HCT116 (cell line): ENCODE results near the gene HLCS. TPM values are rescaled to one million over a fixed set of nuclear protein-coding genes. Genes with fewer than 3 reads are reported as not detected.

Experiments
- ATAC-seq: fragments of 200-7000 bp; cut with Tn5 transposase; 2 replicates; pipeline ENCODE4 v1.9.1; 2020; ENCODE audit warnings: mild to moderate bottlenecking, moderate library complexity
- BruUV-seq: library from RNA; stranded (reverse); fragments of 400-500 nt; replicated peaks from 2 replicates; lab custom pipeline; 2021; lab: Mats Ljungman, UMichigan
- CTCF ChIA-PET: fragments of 300-600 bp; sonication (Branson Sonifier 250); formaldehyde crosslinking; loops from one replicate; lab custom pipeline; 2021; ENCODE audit warnings: antibody characterized with exemption; lab: Charles Lee
- POLR2A ChIA-PET: fragments of 300-600, 350-600 bp; sonication (Branson Sonifier 250); formaldehyde crosslinking; loops from one replicate; lab custom pipeline; 2021; ENCODE audit warnings: antibody characterized with exemption; lab: Charles Lee
- RAD21 ChIA-PET, 2 experiments: fragments of 300-600 bp; sonication (Branson Sonifier 250); formaldehyde crosslinking; loops; one replicate each; lab custom pipeline; 2023; ENCODE audit warnings: low total read pairs in 2 of 2; ENCODE audit not compliant: uncharacterized antibody in 2 of 2, unreplicated experiment in 2 of 2, low non-redundant PET in 1 of 2; lab: Charles Lee
- DNase-seq: peaks from one replicate; pipeline ENCODE4 v3.0.0-alpha.2; 2010; ENCODE audit warnings: low read depth, low spot score
- H2AFZ ChIP-seq: fragments of 200-600 bp; shearing (Covaris generic), sonication (generic); 2 replicates; pipeline ENCODE4 v1.6.1; 2017; ENCODE audit warnings: low read depth, mixed run types, mixed read lengths, antibody characterized with exemption, low read length; ENCODE audit not compliant: poor library complexity, severe bottlenecking
- H3K27ac ChIP-seq: 2 replicates; pipeline ENCODE4 v1.5.1; 2012; ENCODE audit warnings: low read depth, low read length
- H3K27me3 ChIP-seq: fragments of 200-600 bp; sonication (generic); 2 replicates; pipeline ENCODE4 v1.6.1; 2016; ENCODE audit warnings: mixed run types, low read length, mixed read lengths; ENCODE audit not compliant: insufficient read depth
- H3K36me3 ChIP-seq, 2 experiments: fragments of 200-500 bp in 1 of 2; fragments of 200-600 bp in 1 of 2; sonication (Bioruptor generic) in 1 of 2; sonication (generic) in 1 of 2; 2 replicates each; pipeline versions ENCODE4 v1.5.1 to v1.6.1; 2014 to 2016; ENCODE audit warnings: low read length in 2 of 2, inconsistent platforms in 1 of 2, mixed read lengths in 1 of 2, mixed run types in 1 of 2; ENCODE audit not compliant: insufficient read depth in 2 of 2, control insufficient read depth in 1 of 2
- H3K4me1 ChIP-seq, 2 experiments: fragments of 200-600 bp in 1 of 2; sonication (generic) in 1 of 2; 2 replicates each; pipeline versions ENCODE4 v1.5.1 to v1.6.1; 2012 to 2017; ENCODE audit warnings: low read length in 2 of 2, inconsistent platforms in 1 of 2, mild to moderate bottlenecking in 1 of 2, mixed read lengths in 1 of 2, mixed run types in 1 of 2, moderate library complexity in 1 of 2; ENCODE audit not compliant: insufficient read depth in 2 of 2, control insufficient read depth in 1 of 2
- H3K4me2 ChIP-seq: fragments of 200-600 bp; sonication (generic); 2 replicates; pipeline ENCODE4 v1.6.1; 2017; ENCODE audit warnings: mixed run types, low read length, mixed read lengths
- H3K4me3 ChIP-seq, 2 experiments: fragments of 200-600 bp in 1 of 2; sonication (generic) in 1 of 2; replicated peaks in 1 of 2; 2 replicates each; pipeline ENCODE4 v1.5.1; 2011 to 2016; ENCODE audit warnings: low read length in 2 of 2, control low read depth in 1 of 2, low read depth in 1 of 2, mild to moderate bottlenecking in 1 of 2, mixed read lengths in 1 of 2, mixed run types in 1 of 2
- H3K79me2 ChIP-seq: fragments of 200-600 bp; sonication (generic); 2 replicates; pipeline ENCODE4 v1.6.1; 2017; ENCODE audit warnings: mild to moderate bottlenecking, mixed run types, low read length, moderate library complexity, mixed read lengths; ENCODE audit not compliant: insufficient read depth
- H3K9ac ChIP-seq: fragments of 200-600 bp; sonication (generic); 2 replicates; pipeline ENCODE4 v1.6.1; 2016; ENCODE audit warnings: low read length, mixed read lengths
- H3K9me2 ChIP-seq: fragments of 200-600 bp; sonication (generic), shearing (Covaris generic); 2 replicates; pipeline ENCODE4 v1.6.1; 2017; ENCODE audit warnings: mixed run types, mild to moderate bottlenecking, moderate library complexity; ENCODE audit not compliant: insufficient read depth
- H3K9me3 ChIP-seq, 2 experiments: fragments of 200-500 bp in 1 of 2; fragments of 200-600 bp in 1 of 2; sonication (Bioruptor generic) in 1 of 2; sonication (generic) in 1 of 2; 2 replicates each; pipeline ENCODE4 v1.6.1; 2014 to 2017; ENCODE audit warnings: low read length in 2 of 2, mixed read lengths in 2 of 2, inconsistent platforms in 1 of 2, low read depth in 1 of 2, mild to moderate bottlenecking in 1 of 2, mixed run types in 1 of 2, moderate library complexity in 1 of 2; ENCODE audit not compliant: control insufficient read depth in 1 of 2, insufficient read depth in 1 of 2
- H4K20me1 ChIP-seq: fragments of 200-600 bp; sonication (generic), shearing (Covaris generic); 2 replicates; pipeline ENCODE4 v1.6.1; 2017; ENCODE audit warnings: mixed run types, mild to moderate bottlenecking, moderate library complexity; ENCODE audit not compliant: insufficient read depth
- CEBPB ChIP-seq: IDR thresholded peaks from 2 replicates; pipeline ENCODE4 v1.6.1; 2012; ENCODE audit warnings: low read depth
- CTCF ChIP-seq, 3 experiments: fragments of 200-600 bp in 1 of 3; sonication (generic) in 1 of 3; IDR thresholded peaks in 2 of 3; conservative IDR thresholded peaks in 1 of 3; 2 replicates each; pipeline ENCODE4 v1.5.1; 2012 to 2017; ENCODE audit warnings: low read depth in 2 of 3, low read length in 2 of 3, antibody characterized with exemption in 1 of 3, borderline replicate concordance in 1 of 3, control low read depth in 1 of 3, mild to moderate bottlenecking in 1 of 3, mixed read lengths in 1 of 3, mixed run types in 1 of 3, moderate library complexity in 1 of 3; ENCODE audit not compliant: insufficient read depth in 1 of 3
- EGR1 ChIP-seq: IDR thresholded peaks from 2 replicates; pipeline ENCODE4 v1.6.1; 2012; ENCODE audit warnings: low read depth
- ELF1 ChIP-seq: IDR thresholded peaks from 2 replicates; pipeline ENCODE4 v1.6.1; 2012; ENCODE audit warnings: low read depth, borderline replicate concordance
- FOSL1 ChIP-seq: IDR thresholded peaks from 2 replicates; pipeline ENCODE4 v1.6.1; 2012; ENCODE audit warnings: low read depth
- JUND ChIP-seq: IDR thresholded peaks from 2 replicates; pipeline ENCODE4 v1.6.1; 2012
- POLR2AphosphoS5 ChIP-seq: IDR thresholded peaks from 2 replicates; pipeline ENCODE4 v1.6.1; 2011; ENCODE audit warnings: mild to moderate bottlenecking, low read depth, low read length, moderate library complexity
- RAD21 ChIP-seq: IDR thresholded peaks from 2 replicates; pipeline ENCODE4 v1.6.1; 2012; ENCODE audit warnings: low read depth, mild to moderate bottlenecking
- SP1 ChIP-seq: IDR thresholded peaks from 2 replicates; pipeline ENCODE4 v1.6.1; 2012; ENCODE audit warnings: low read depth
- TCF7L2 ChIP-seq: IDR thresholded peaks from 2 replicates; pipeline ENCODE4 v1.7.0; 2011; ENCODE audit warnings: borderline replicate concordance, inconsistent platforms; ENCODE audit not compliant: insufficient read depth, insufficient read length; ENCODE audit errors: extremely low read depth
- YY1 ChIP-seq: IDR thresholded peaks from 2 replicates; pipeline ENCODE4 v1.6.1; 2011; ENCODE audit warnings: low read length, low read depth, moderate library complexity, mild to moderate bottlenecking; ENCODE audit not compliant: insufficient replicate concordance; ENCODE audit errors: extremely low read depth
- ZBTB33 ChIP-seq: IDR thresholded peaks from 2 replicates; pipeline ENCODE4 v1.6.1; 2011; ENCODE audit warnings: mild to moderate bottlenecking, low read length, moderate library complexity; ENCODE audit not compliant: insufficient replicate concordance; ENCODE audit errors: extremely low read depth
- ZFX ChIP-seq: fragments of 450-650 bp; IDR thresholded peaks from 2 replicates; pipeline ENCODE4 v1.6.1; 2017
- intact Hi-C: fragments of 100-400 bp; cut with micrococcal nuclease; formaldehyde crosslinking; loops from 2 replicates; pipeline ENCODE4 v1.10.0; 2022
- total RNA-seq: library from RNA; stranded (reverse); gene quantifications from one replicate; pipeline ENCODE4 v1.2.1, GENCODE V29; 2021; ENCODE audit not compliant: unreplicated experiment

HLCS gene
- total RNA-seq, 1 experiment from 2014 or later, result 18.5 TPM

- ChIA-PET CTCF (interaction anchor here (0.6 kb wide), 1 partner anchor 18 kb away, joined by 3 read pairs; no protein-coding TSS in a partner anchor), RAD21 (no interaction called here), POLR2A (no interaction called here)
- Histone ChIP-seq H3K9me2 (no peaks in the 10 kb centered on the region), H3K4me2 (no peak overlapping the region), H3K27me3 (no peaks in the 10 kb centered on the region), H2AFZ (no peak overlapping the region), H4K20me1 (no peaks in the 10 kb centered on the region), H3K4me3 (no peak overlapping the region), H3K9ac (no peak overlapping the region), H3K79me2 (no peaks in the 10 kb centered on the region), H3K36me3 (no peaks in the 10 kb centered on the region), H3K27ac (no peak overlapping the region), H3K4me1 (peaks cover 8 to 11% of the 10 kb centered on the region in 2 experiments), H3K9me3 (no peaks in the 10 kb centered on the region)
- DNase-seq (no peak), ATAC-seq (no peak)
- intact Hi-C loops, result no loop called here
- TF ChIP-seq SP1 (no peak), CTCF (IDR thresholded peaks at IDR 0.05 in 2 of 3, conservative IDR thresholded peaks at IDR 0.05 in 1 of 3; ENCODE audit: borderline replicate concordance in 1 of 3, insufficient read depth in 1 of 3, low read depth in 2 of 3, low read length in 2 of 3) (no peak; a peak in 1 of 6 replicates), ZFX (no peak), TCF7L2 (no peak), ZBTB33 (no peak), POLR2AphosphoS5 (no peak), CEBPB (no peak), RAD21 (no peak), ELF1 (no peak), JUND (no peak), YY1 (no peak), FOSL1 (no peak), EGR1 (no peak)
- BruUV-seq, result no TSS peak
Measured at GRCh38 chr21:36994501-36995158, 28.2 kb upstream of the HLCS start.
